BE2C (cell line): ENCODE measurements around the gene SMOC1.

Experiments used
- DNase-seq: peaks from one replicate; pipeline ENCODE4 v3.0.0-alpha.2; 2020
- H3K27me3 ChIP-seq: fragments of 250-450 bp; sonication (Bioruptor Pico); 2 replicates; pipeline ENCODE4 v1.5.1; 2020; ENCODE audit warnings: mild to moderate bottlenecking
- H3K36me3 ChIP-seq: fragments of 250-450 bp; sonication (Bioruptor Pico); 2 replicates; pipeline ENCODE4 v1.5.1; 2020; ENCODE audit warnings: mild to moderate bottlenecking
- H3K4me1 ChIP-seq: fragments of 250-450 bp; sonication (Bioruptor Pico); 2 replicates; pipeline ENCODE4 v1.5.1; 2020
- H3K4me3 ChIP-seq: 2 replicates; pipeline ENCODE4 v1.5.1; 2011; ENCODE audit warnings: low read depth, low read length
- H3K9me3 ChIP-seq: fragments of 250-450 bp; sonication (Bioruptor Pico); 2 replicates; pipeline ENCODE4 v1.5.1; 2020
- TF ChIP-seq, protein P1 (sequence below): IDR thresholded peaks from 2 replicates; pipeline ENCODE4 v1.5.1; 2012; ENCODE audit warnings: mild to moderate bottlenecking, low read depth, low read length

The SMOC1 gene

GRCh38 chr14:69988979-69989378 is 109.8 kb downstream of the SMOC1 start:
- TF ChIP-seq, protein P1, sequence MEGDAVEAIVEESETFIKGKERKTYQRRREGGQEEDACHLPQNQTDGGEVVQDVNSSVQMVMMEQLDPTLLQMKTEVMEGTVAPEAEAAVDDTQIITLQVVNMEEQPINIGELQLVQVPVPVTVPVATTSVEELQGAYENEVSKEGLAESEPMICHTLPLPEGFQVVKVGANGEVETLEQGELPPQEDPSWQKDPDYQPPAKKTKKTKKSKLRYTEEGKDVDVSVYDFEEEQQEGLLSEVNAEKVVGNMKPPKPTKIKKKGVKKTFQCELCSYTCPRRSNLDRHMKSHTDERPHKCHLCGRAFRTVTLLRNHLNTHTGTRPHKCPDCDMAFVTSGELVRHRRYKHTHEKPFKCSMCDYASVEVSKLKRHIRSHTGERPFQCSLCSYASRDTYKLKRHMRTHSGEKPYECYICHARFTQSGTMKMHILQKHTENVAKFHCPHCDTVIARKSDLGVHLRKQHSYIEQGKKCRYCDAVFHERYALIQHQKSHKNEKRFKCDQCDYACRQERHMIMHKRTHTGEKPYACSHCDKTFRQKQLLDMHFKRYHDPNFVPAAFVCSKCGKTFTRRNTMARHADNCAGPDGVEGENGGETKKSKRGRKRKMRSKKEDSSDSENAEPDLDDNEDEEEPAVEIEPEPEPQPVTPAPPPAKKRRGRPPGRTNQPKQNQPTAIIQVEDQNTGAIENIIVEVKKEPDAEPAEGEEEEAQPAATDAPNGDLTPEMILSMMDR, result no peak
- H3K4me1 ChIP-seq, result no peaks in the 10 kb centered on the region
- DNase-seq, result no peak
- no peak overlapping the region for H3K4me3 ChIP-seq
- H3K9me3 ChIP-seq, result no peaks in the 10 kb centered on the region
- H3K36me3 ChIP-seq, result no peaks in the 10 kb centered on the region
- peaks cover 14% of the 10 kb centered on the region for H3K27me3 ChIP-seq

DNA sequence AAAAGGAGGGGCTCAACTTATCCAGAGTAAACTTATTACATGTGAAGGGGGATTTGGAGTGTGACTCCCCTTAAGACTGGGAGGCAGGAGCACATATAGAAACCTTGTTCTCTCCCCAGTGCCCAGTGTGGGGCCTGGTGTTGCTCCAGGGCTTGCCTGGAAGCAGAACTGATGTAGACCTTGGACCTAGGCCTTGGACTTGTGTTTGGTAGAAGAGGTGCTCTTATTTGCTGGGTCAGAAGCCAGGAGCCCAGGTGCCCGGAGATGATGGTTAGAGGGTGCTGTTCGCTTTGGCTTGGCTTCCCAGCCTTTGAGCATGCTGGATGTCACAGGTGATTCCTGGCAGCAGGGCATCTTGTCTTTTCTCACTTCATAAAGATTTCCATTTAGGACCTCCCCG is 110.4 kb downstream of the SMOC1 start:
- TF ChIP-seq, protein P1, result no peak
- Histone ChIP-seq H3K36me3 (no peaks in the 10 kb centered on the region), H3K4me1 (no peaks in the 10 kb centered on the region), H3K27me3 (peaks cover 14% of the 10 kb centered on the region), H3K9me3 (no peaks in the 10 kb centered on the region), H3K4me3 (no peak overlapping the region)
- DNase-seq, result no peak

DNA sequence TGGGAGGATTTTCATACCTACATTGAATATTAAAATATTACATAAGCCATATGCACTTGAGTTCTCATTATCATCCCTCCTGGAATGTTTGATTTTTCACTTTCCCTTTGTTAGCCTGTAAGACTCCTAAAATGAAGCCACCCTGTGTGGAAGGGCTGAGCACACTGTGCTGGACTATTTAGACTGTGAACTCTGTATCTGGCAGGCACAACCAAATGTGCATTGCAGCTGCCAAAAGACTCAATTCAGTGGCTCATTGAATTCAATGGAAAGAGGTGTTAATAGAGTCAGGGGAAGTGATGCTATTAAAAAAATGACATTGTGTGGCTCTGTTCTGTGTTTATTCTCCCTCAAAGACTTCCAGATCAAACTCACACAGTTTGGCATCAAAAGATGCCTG is 111.1 kb downstream of the SMOC1 start:
- Histone ChIP-seq H3K4me3 (no peak overlapping the region), H3K36me3 (no peaks in the 10 kb centered on the region), H3K9me3 (no peaks in the 10 kb centered on the region), H3K27me3 (peaks cover 14% of the 10 kb centered on the region), H3K4me1 (no peaks in the 10 kb centered on the region)
- TF ChIP-seq, protein P1, result no peak
- no peak for DNase-seq

- no peak overlapping the region for H3K4me3 ChIP-seq
- TF ChIP-seq, protein P1, result no peak
- no peaks in the 10 kb centered on the region for H3K36me3 ChIP-seq
- no peak for DNase-seq
- H3K4me1 ChIP-seq, result no peaks in the 10 kb centered on the region
- H3K9me3 ChIP-seq, result no peaks in the 10 kb centered on the region
- peaks cover 14% of the 10 kb centered on the region for H3K27me3 ChIP-seq
These were observed 112.2 kb downstream of the SMOC1 start for GRCh38 chr14:69991422-69991821.

DNA sequence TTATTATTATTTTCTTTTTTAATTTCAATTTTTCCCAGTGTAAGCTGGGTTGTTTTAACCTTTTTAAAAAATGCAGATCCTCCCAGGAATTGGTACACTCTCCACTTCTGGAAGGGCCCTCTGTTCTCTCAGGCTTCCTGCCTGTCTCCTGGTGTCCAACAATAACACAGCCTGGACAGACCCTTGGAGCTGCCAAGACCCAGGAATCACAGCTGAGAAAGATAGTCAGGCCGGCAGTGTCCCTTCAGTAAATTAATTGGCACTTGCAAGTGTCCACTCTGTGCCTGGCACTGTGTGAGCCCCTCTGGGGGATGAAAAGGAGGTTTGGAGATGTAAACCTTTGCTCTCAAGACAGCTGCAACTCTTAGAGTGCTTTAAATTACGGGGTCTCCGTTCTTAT is 113.3 kb downstream of the SMOC1 start:
- Histone ChIP-seq H3K36me3 (no peaks in the 10 kb centered on the region), H3K4me1 (no peaks in the 10 kb centered on the region), H3K9me3 (no peaks in the 10 kb centered on the region), H3K4me3 (no peak overlapping the region), H3K27me3 (peaks cover 14% of the 10 kb centered on the region)
- TF ChIP-seq, protein P1, result no peak
- DNase-seq, result no peak

- Histone ChIP-seq H3K4me3 (no peak overlapping the region), H3K36me3 (no peaks in the 10 kb centered on the region), H3K9me3 (no peaks in the 10 kb centered on the region), H3K27me3 (peaks cover 14% of the 10 kb centered on the region), H3K4me1 (no peaks in the 10 kb centered on the region)
- DNase-seq, result no peak
- TF ChIP-seq, protein P1, result no peak
These were observed 114.1 kb downstream of the SMOC1 start for GRCh38 chr14:69993326-69993725.
